ENCODE data around the gene LDLRAD3. TPM values are rescaled to one million over a fixed set of nuclear protein-coding genes. Genes with fewer than 3 reads are reported as not detected.

LDLRAD3 gene
- total RNA-seq, 2 experiments from 2014 or later, result not detected

GRCh38 chr11:36081274-36081945 lies 137.5 kb downstream of the LDLRAD3 start:
- intact Hi-C loops (cut with micrococcal nuclease; ENCODE audit: unreplicated experiment), result no loop called here
- no peaks in the 10 kb centered on the region for H3K36me3 ChIP-seq (ENCODE audit: insufficient read depth, low read length)
- H3K9me2 ChIP-seq (ENCODE audit: insufficient read depth, low read length), result no peaks in the 10 kb centered on the region
- H3K4me3 ChIP-seq (ENCODE audit: low read depth, low read length, poor library complexity, severe bottlenecking), result no peak overlapping the region
- ChIA-PET CTCF (ENCODE audit: unreplicated experiment) (no interaction called here), POLR2A (no interaction called here)
- no peak for DNase-seq (ENCODE audit: low spot score)
- no peak overlapping the region for H3K27ac ChIP-seq (ENCODE audit: low read depth, low read length, poor library complexity, severe bottlenecking)
- no peaks in the 10 kb centered on the region for H4K20me1 ChIP-seq (ENCODE audit: insufficient read depth, low read length)
- BruUV-seq (replicated peaks), result no TSS peak
- no peaks in the 10 kb centered on the region for H3K4me1 ChIP-seq (ENCODE audit: insufficient read depth, low read length, poor library complexity, severe bottlenecking)
- H3K9me3 ChIP-seq (ENCODE audit: low read length), result no peaks in the 10 kb centered on the region
- H2AFZ ChIP-seq (ENCODE audit: low read length), result no peak overlapping the region
- H3K4me2 ChIP-seq (ENCODE audit: low read length), result no peak overlapping the region
- H3K79me2 ChIP-seq (ENCODE audit: insufficient read depth, low read depth, low read length), result no peaks in the 10 kb centered on the region
- TF ChIP-seq EZH2phosphoT487 (IDR thresholded peaks at IDR 0.05; ENCODE audit: borderline replicate concordance, low read depth, low read length), result no peak
- TF ChIP-seq, protein P1, sequence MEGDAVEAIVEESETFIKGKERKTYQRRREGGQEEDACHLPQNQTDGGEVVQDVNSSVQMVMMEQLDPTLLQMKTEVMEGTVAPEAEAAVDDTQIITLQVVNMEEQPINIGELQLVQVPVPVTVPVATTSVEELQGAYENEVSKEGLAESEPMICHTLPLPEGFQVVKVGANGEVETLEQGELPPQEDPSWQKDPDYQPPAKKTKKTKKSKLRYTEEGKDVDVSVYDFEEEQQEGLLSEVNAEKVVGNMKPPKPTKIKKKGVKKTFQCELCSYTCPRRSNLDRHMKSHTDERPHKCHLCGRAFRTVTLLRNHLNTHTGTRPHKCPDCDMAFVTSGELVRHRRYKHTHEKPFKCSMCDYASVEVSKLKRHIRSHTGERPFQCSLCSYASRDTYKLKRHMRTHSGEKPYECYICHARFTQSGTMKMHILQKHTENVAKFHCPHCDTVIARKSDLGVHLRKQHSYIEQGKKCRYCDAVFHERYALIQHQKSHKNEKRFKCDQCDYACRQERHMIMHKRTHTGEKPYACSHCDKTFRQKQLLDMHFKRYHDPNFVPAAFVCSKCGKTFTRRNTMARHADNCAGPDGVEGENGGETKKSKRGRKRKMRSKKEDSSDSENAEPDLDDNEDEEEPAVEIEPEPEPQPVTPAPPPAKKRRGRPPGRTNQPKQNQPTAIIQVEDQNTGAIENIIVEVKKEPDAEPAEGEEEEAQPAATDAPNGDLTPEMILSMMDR (conservative IDR thresholded peaks at IDR 0.05; ENCODE audit: low read length), result no peak

DNA sequence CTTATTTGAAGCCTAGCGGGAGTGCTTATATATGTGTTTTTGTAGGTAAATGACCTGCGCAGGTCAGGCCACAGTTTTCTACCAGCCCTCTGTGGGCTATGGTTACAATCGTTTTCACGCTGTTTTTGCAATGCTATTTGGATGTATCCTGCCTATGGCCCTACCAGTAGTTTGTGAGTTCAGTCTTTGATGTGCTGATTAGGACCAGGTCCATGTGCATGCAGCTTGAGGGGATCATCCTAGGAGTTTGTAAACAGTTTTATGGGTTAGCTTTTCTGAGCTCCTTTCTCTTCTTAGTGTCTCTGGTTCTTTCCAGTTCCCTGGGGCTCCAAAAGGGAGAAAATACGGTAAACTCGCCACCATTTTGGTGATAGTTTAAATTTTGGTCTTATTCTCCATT lies 142.5 kb downstream of the LDLRAD3 start:
- no peak overlapping the region for H2AFZ ChIP-seq (ENCODE audit: low read length)
- no peaks in the 10 kb centered on the region for H4K20me1 ChIP-seq (ENCODE audit: insufficient read depth, low read length)
- intact Hi-C loops (cut with micrococcal nuclease; ENCODE audit: unreplicated experiment), result no loop called here
- DNase-seq (ENCODE audit: low spot score), result no peak
- no peaks in the 10 kb centered on the region for H3K36me3 ChIP-seq (ENCODE audit: insufficient read depth, low read length)
- H3K4me1 ChIP-seq (ENCODE audit: insufficient read depth, low read length, poor library complexity, severe bottlenecking), result no peaks in the 10 kb centered on the region
- no peak overlapping the region for H3K4me2 ChIP-seq (ENCODE audit: low read length)
- H3K9me3 ChIP-seq (ENCODE audit: low read length), result no peaks in the 10 kb centered on the region
- ChIA-PET CTCF (ENCODE audit: unreplicated experiment) (no interaction called here), POLR2A (interaction anchor here (0.6 kb wide), 1 partner anchor 722 kb away, joined by 3 read pairs; no protein-coding TSS in a partner anchor)
- H3K27ac ChIP-seq (ENCODE audit: low read depth, low read length, poor library complexity, severe bottlenecking), result no peak overlapping the region
- TF ChIP-seq, protein P1 (conservative IDR thresholded peaks at IDR 0.05; ENCODE audit: low read length), result no peak
- TF ChIP-seq EZH2phosphoT487 (IDR thresholded peaks at IDR 0.05; ENCODE audit: borderline replicate concordance, low read depth, low read length), result no peak
- BruUV-seq (replicated peaks), result no TSS peak
- H3K79me2 ChIP-seq (ENCODE audit: insufficient read depth, low read depth, low read length), result no peaks in the 10 kb centered on the region
- no peak overlapping the region for H3K4me3 ChIP-seq (ENCODE audit: low read depth, low read length, poor library complexity, severe bottlenecking)
- H3K9me2 ChIP-seq (ENCODE audit: insufficient read depth, low read length), result no peaks in the 10 kb centered on the region

GRCh38 chr11:36088266-36088972 lies 144.6 kb downstream of the LDLRAD3 start:
- no peak overlapping the region for H3K4me2 ChIP-seq (ENCODE audit: low read length)
- H3K9me2 ChIP-seq (ENCODE audit: insufficient read depth, low read length), result no peaks in the 10 kb centered on the region
- H2AFZ ChIP-seq (ENCODE audit: low read length), result no peak overlapping the region
- H3K36me3 ChIP-seq (ENCODE audit: insufficient read depth, low read length), result no peaks in the 10 kb centered on the region
- TF ChIP-seq EZH2phosphoT487 (IDR thresholded peaks at IDR 0.05; ENCODE audit: borderline replicate concordance, low read depth, low read length), result no peak
- TF ChIP-seq, protein P1 (conservative IDR thresholded peaks at IDR 0.05; ENCODE audit: low read length), result no peak
- no peak for DNase-seq (ENCODE audit: low spot score)
- intact Hi-C loops (cut with micrococcal nuclease; ENCODE audit: unreplicated experiment), result no loop called here
- ChIA-PET POLR2A (interaction anchor here (0.6 to 0.7 kb wide), 2 partner anchors 26 to 309 kb away, joined by 3 to 4 read pairs; no protein-coding TSS in a partner anchor), CTCF (ENCODE audit: unreplicated experiment) (no interaction called here)
- H4K20me1 ChIP-seq (ENCODE audit: insufficient read depth, low read length), result no peaks in the 10 kb centered on the region
- H3K4me3 ChIP-seq (ENCODE audit: low read depth, low read length, poor library complexity, severe bottlenecking), result no peak overlapping the region
- no peaks in the 10 kb centered on the region for H3K9me3 ChIP-seq (ENCODE audit: low read length)
- no peaks in the 10 kb centered on the region for H3K79me2 ChIP-seq (ENCODE audit: insufficient read depth, low read depth, low read length)
- BruUV-seq (replicated peaks), result no TSS peak
- no peaks in the 10 kb centered on the region for H3K4me1 ChIP-seq (ENCODE audit: insufficient read depth, low read length, poor library complexity, severe bottlenecking)
- no peak overlapping the region for H3K27ac ChIP-seq (ENCODE audit: low read depth, low read length, poor library complexity, severe bottlenecking)
